WTC11 (cell line): ENCODE measurements around the gene RRAD. TPM values are rescaled to one million over a fixed set of nuclear protein-coding genes. Genes with fewer than 3 reads are reported as not detected.
A peak's percentile ranks its signal among the peaks of the same experiment; 100 is the strongest.

Experiments
- ATAC-seq: fragments of 200-7000 bp; cut with Tn5 transposase; 2 replicates; pipeline ENCODE4 v1.10.0; 2021; ENCODE audit warnings: mild to moderate bottlenecking, moderate library complexity
- CTCF ChIA-PET: fragments of 300-600 bp; sonication (Branson Sonifier 250); formaldehyde crosslinking; loops from one replicate; lab custom pipeline; 2021; ENCODE audit warnings: antibody characterized with exemption; lab: Charles Lee
- POLR2A ChIA-PET: fragments of 350-600 bp; sonication (Branson Sonifier 250); formaldehyde crosslinking; loops from one replicate; lab custom pipeline; 2021; ENCODE audit warnings: antibody characterized with exemption; lab: Charles Lee
- DNase-seq: peaks from one replicate; pipeline ENCODE4 v3.0.0; 2021; ENCODE audit warnings: low spot score
- H3K27ac Mint-ChIP-seq: 2 replicates; pipeline ENCODE4 v1.8.0; 2021; ENCODE audit warnings: mixed read lengths
- H3K27me3 Mint-ChIP-seq: 2 replicates; pipeline ENCODE4 v1.8.0; 2021; ENCODE audit warnings: low read depth, mild to moderate bottlenecking, moderate library complexity, mixed read lengths
- H3K36me3 Mint-ChIP-seq: 2 replicates; pipeline ENCODE4 v1.8.0; 2021; ENCODE audit warnings: mixed read lengths
- H3K4me1 Mint-ChIP-seq: 2 replicates; pipeline ENCODE4 v1.8.0; 2022; ENCODE audit warnings: mixed read lengths
- H3K4me3 Mint-ChIP-seq: 2 replicates; pipeline ENCODE4 v1.8.0; 2021; ENCODE audit warnings: mild to moderate bottlenecking, moderate library complexity, mixed read lengths
- H3K9me3 Mint-ChIP-seq: 2 replicates; pipeline ENCODE4 v1.8.0; 2021; ENCODE audit warnings: mixed read lengths
- ATF1 ChIP-seq: sonication (generic); formaldehyde crosslinking; IDR thresholded peaks from 2 replicates; pipeline ENCODE4 v1.8.1; 2023; ENCODE audit warnings: mild to moderate bottlenecking, moderate library complexity, missing genetic modification reagents
- CDX4 ChIP-seq: fragments of 250-450 bp; sonication (Bioruptor Pico); IDR thresholded peaks from 2 replicates; pipeline ENCODE4 v1.9.0; 2021; ENCODE audit warnings: moderate library complexity, mild to moderate bottlenecking, inconsistent platforms, borderline replicate concordance
- GABPB1 ChIP-seq: sonication (generic); formaldehyde crosslinking; IDR thresholded peaks from 2 replicates; pipeline ENCODE4 v1.8.1; 2023; ENCODE audit warnings: mild to moderate bottlenecking, missing genetic modification reagents
- GRHL2 ChIP-seq: fragments of 250-450 bp; sonication (Bioruptor Pico); IDR thresholded peaks from 2 replicates; pipeline ENCODE4 v1.8.0; 2022; ENCODE audit warnings: mild to moderate bottlenecking, moderate library complexity; ENCODE audit not compliant: insufficient replicate concordance, severe bottlenecking
- GTF2I ChIP-seq: fragments of 250-450 bp; sonication (Bioruptor Pico); conservative IDR thresholded peaks from 2 replicates; pipeline ENCODE4 v1.4.0; 2021; ENCODE audit warnings: mild to moderate bottlenecking
- JAZF1 ChIP-seq: fragments of 250-450 bp; sonication (Bioruptor Pico); IDR thresholded peaks from 2 replicates; pipeline ENCODE4 v1.9.0; 2021; ENCODE audit warnings: moderate library complexity, mild to moderate bottlenecking, inconsistent platforms
- JUN ChIP-seq: sonication (generic); formaldehyde crosslinking; IDR thresholded peaks from 2 replicates; pipeline ENCODE4 v1.8.0; 2023; ENCODE audit warnings: mild to moderate bottlenecking, missing genetic modification reagents
- KAT7 ChIP-seq: sonication (generic); formaldehyde crosslinking; IDR thresholded peaks from 2 replicates; pipeline ENCODE4 v1.8.1; 2023; ENCODE audit warnings: missing genetic modification reagents, mild to moderate bottlenecking, borderline replicate concordance
- MAX ChIP-seq: sonication (generic); formaldehyde crosslinking; IDR thresholded peaks from 2 replicates; pipeline ENCODE4 v1.8.0; 2022; ENCODE audit warnings: mild to moderate bottlenecking, missing genetic modification reagents
- NFE2L1 ChIP-seq: sonication (generic); formaldehyde crosslinking; IDR thresholded peaks from 2 replicates; pipeline ENCODE4 v1.8.1; 2023; ENCODE audit warnings: missing genetic modification reagents
- NFYB ChIP-seq: sonication (generic); formaldehyde crosslinking; conservative IDR thresholded peaks from 2 replicates; pipeline ENCODE4 v1.8.0; 2022; ENCODE audit warnings: low read depth, missing genetic modification reagents
- PRRX2 ChIP-seq: fragments of 250-450 bp; sonication (Bioruptor Pico); IDR thresholded peaks from 2 replicates; pipeline ENCODE4 v1.8.0; 2021; ENCODE audit warnings: mild to moderate bottlenecking
- SMAD3 ChIP-seq: sonication (generic); formaldehyde crosslinking; IDR thresholded peaks from 2 replicates; pipeline ENCODE4 v1.8.0; 2022; ENCODE audit warnings: missing genetic modification reagents, mild to moderate bottlenecking, borderline replicate concordance
- USF1 ChIP-seq: sonication (generic); formaldehyde crosslinking; IDR thresholded peaks from 2 replicates; pipeline ENCODE4 v1.8.0; 2022; ENCODE audit warnings: mild to moderate bottlenecking, missing genetic modification reagents
- ZNF232 ChIP-seq: sonication (generic); formaldehyde crosslinking; IDR thresholded peaks from 2 replicates; pipeline ENCODE4 v1.8.0; 2022; ENCODE audit warnings: mild to moderate bottlenecking, missing genetic modification reagents
- ZNF263 ChIP-seq: sonication (generic); formaldehyde crosslinking; IDR thresholded peaks from 2 replicates; pipeline ENCODE4 v1.8.1; 2022; ENCODE audit warnings: low read depth, mild to moderate bottlenecking, moderate library complexity, missing genetic modification reagents
- total RNA-seq: library from RNA; stranded (reverse); gene quantifications from 3 replicates; pipeline ENCODE4 v1.2.3, GENCODE V29; 2021
- TF ChIP-seq, protein P1 (sequence below): sonication (generic); formaldehyde crosslinking; IDR thresholded peaks from 2 replicates; pipeline ENCODE4 v1.8.0; 2023; ENCODE audit warnings: missing genetic modification reagents
- TF ChIP-seq, protein P2 (sequence below): fragments of 250-450 bp; sonication (Bioruptor Pico); IDR thresholded peaks from 2 replicates; pipeline ENCODE4 v1.8.0; 2021; ENCODE audit warnings: mild to moderate bottlenecking
- TF ChIP-seq, protein P3 (sequence below): sonication (generic); formaldehyde crosslinking; IDR thresholded peaks from 2 replicates; pipeline ENCODE4 v1.8.1; 2023; ENCODE audit warnings: mild to moderate bottlenecking, missing genetic modification reagents, moderate library complexity
- TF ChIP-seq, protein P4 (sequence below): sonication (generic); formaldehyde crosslinking; IDR thresholded peaks from 2 replicates; pipeline ENCODE4 v1.8.0; 2023; ENCODE audit warnings: missing genetic modification reagents, mild to moderate bottlenecking, borderline replicate concordance
- TF ChIP-seq, protein P5 (sequence below): sonication (generic); formaldehyde crosslinking; IDR thresholded peaks from 2 replicates; pipeline ENCODE4 v1.8.0; 2022; ENCODE audit warnings: mild to moderate bottlenecking, missing genetic modification reagents

The RRAD gene
- total RNA-seq, 1 experiment from 2014 or later = 0.52 TPM

- no peak for TF ChIP-seq MAX
- TF ChIP-seq ZNF263 (CRISPR knock-in tag) = no peak
- TF ChIP-seq USF1 = no peak
- no peak for TF ChIP-seq SMAD3 (CRISPR knock-in tag)
- TF ChIP-seq ATF1 (CRISPR knock-in tag) = no peak
- no peak for TF ChIP-seq GABPB1 (CRISPR knock-in tag)
- TF ChIP-seq, protein P1, sequence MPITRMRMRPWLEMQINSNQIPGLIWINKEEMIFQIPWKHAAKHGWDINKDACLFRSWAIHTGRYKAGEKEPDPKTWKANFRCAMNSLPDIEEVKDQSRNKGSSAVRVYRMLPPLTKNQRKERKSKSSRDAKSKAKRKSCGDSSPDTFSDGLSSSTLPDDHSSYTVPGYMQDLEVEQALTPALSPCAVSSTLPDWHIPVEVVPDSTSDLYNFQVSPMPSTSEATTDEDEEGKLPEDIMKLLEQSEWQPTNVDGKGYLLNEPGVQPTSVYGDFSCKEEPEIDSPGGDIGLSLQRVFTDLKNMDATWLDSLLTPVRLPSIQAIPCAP = no peak
- TF ChIP-seq PRRX2 (CRISPR knock-in tag) = no peak
- TF ChIP-seq CDX4 = no peak
- TF ChIP-seq JAZF1 = no peak
These were observed 23.5 kb upstream of the RRAD start (continued) for GRCh38 chr16:66948837-66949225.

DNA sequence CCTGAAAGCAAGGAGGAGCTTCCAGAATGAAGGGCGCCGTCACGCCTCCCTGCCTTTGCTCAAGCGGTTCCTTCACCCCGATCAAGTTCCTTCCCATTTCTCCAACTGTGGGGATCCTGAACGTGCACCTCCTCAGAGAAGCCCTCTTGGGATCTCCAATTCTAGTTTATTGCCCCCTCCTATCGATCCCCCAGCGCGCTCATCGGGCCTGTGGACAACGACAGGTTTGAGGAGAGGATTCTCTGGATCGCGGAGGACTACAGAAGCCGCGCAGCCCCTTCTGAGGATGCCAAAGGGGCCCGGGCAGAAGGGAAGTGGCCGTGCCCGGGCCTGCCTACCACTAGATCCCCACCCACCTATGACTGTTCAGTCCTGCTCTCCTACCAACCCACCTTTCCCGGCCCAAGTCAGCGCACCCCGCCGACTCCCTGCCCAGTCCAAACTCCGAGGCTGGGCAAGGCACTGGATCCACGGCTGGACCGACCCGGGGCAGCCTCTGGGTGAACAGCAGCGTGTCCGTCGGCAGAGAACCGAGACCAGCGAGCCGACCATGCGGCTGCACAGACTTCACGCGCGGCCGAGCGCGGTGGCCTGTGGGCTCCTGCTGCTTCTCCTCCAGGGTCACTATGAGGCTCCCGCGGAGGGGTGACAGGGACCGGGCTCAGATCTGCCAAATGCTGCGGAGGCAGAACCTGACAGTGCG, 22.9 kb upstream of the RRAD start:
- peaks cover 55% of the 10 kb centered on the region for H3K27me3 Mint-ChIP-seq
- no peak for DNase-seq
- peaks cover 12% of the 10 kb centered on the region for H3K4me1 Mint-ChIP-seq
- no peak overlapping the region for H3K27ac Mint-ChIP-seq
- H3K9me3 Mint-ChIP-seq = peaks cover 9% of the 10 kb centered on the region
- H3K36me3 Mint-ChIP-seq = peaks cover 5% of the 10 kb centered on the region; the same call in 1 of the 2 replicates
- peak overlapping the region; percentile 82 for H3K4me3 Mint-ChIP-seq
- ChIA-PET POLR2A (no interaction called here), CTCF (interaction anchor here (0.6 to 2.5 kb wide), 6 partner anchors 13 to 237 kb away, joined by 3 to 9 read pairs (median 3); partner anchors contain the start of gene CES3)
- TF ChIP-seq MAX (peak; percentile 57; the same call in 1 of the 2 replicates), JUN (CRISPR knock-in tag) (no peak), NFYB (no peak), NFE2L1 (CRISPR knock-in tag) (no peak)
- TF ChIP-seq, protein P2, sequence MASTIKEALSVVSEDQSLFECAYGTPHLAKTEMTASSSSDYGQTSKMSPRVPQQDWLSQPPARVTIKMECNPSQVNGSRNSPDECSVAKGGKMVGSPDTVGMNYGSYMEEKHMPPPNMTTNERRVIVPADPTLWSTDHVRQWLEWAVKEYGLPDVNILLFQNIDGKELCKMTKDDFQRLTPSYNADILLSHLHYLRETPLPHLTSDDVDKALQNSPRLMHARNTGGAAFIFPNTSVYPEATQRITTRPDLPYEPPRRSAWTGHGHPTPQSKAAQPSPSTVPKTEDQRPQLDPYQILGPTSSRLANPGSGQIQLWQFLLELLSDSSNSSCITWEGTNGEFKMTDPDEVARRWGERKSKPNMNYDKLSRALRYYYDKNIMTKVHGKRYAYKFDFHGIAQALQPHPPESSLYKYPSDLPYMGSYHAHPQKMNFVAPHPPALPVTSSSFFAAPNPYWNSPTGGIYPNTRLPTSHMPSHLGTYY (CRISPR knock-in tag) = no peak
- TF ChIP-seq, all 79 proteins: peak for 1
- ATAC-seq = peak; percentile 18

DNA sequence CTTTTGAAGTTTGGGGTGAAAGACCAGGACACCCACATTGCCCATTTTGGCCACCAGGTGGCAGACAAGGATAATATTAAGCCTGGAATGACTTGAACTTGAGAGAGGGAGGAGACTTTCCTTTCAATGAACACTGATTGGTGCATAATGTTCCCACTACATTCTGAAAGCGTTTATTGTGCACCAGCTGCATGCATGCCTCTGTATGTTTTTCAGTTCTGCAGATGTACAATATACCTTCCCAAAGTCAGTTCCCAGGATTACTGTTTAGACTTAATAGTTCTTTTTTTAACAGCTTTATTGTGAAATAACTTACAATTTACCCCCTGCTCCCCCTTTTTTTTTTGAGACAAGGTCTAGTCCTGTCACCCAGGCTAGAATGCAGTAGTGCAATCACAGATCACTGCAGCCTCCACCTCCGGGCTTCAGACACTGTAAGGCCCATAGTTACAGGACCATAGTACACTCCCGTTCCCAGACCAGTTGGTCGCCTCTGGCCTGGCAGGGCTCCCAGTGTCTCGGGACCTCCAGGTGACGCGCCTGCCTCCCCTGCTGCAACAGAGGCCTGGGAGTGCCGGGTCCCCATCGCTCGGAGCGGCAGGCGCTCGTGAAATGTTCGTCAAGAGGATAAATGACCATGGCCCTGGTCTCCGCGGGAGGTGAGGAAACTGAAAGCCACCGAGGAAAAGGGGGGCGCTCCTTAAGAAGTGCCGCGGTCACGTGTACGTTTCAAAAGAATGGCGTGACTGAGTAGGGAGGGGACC, 22.1 kb upstream of the RRAD start:
- no peak overlapping the region for H3K27ac Mint-ChIP-seq
- ChIA-PET POLR2A (no interaction called here), CTCF (interaction anchor here (0.7 to 2.5 kb wide), 7 partner anchors 13 to 238 kb away, joined by 3 to 9 read pairs (median 3); partner anchors contain the start of gene CES3)
- H3K36me3 Mint-ChIP-seq = peaks cover 10% of the 10 kb centered on the region; the same call in 1 of the 2 replicates
- ATAC-seq = peak; percentile 80
- H3K27me3 Mint-ChIP-seq = peaks cover 55% of the 10 kb centered on the region
- peak overlapping the region; percentile 82 for H3K4me3 Mint-ChIP-seq
- H3K4me1 Mint-ChIP-seq = peaks cover 12% of the 10 kb centered on the region
- peaks cover 9% of the 10 kb centered on the region for H3K9me3 Mint-ChIP-seq
- peak; percentile 91 for DNase-seq
- no peak for TF ChIP-seq GTF2I
- no peak for TF ChIP-seq GRHL2 (CRISPR knock-in tag)
- TF ChIP-seq ZNF232 (CRISPR knock-in tag) = no peak
- TF ChIP-seq, protein P3, sequence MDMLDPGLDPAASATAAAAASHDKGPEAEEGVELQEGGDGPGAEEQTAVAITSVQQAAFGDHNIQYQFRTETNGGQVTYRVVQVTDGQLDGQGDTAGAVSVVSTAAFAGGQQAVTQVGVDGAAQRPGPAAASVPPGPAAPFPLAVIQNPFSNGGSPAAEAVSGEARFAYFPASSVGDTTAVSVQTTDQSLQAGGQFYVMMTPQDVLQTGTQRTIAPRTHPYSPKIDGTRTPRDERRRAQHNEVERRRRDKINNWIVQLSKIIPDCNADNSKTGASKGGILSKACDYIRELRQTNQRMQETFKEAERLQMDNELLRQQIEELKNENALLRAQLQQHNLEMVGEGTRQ (CRISPR knock-in tag) = peak; percentile 52; the same call in 1 of the 2 replicates
- TF ChIP-seq KAT7 (CRISPR knock-in tag) = no peak
- TF ChIP-seq, protein P4, sequence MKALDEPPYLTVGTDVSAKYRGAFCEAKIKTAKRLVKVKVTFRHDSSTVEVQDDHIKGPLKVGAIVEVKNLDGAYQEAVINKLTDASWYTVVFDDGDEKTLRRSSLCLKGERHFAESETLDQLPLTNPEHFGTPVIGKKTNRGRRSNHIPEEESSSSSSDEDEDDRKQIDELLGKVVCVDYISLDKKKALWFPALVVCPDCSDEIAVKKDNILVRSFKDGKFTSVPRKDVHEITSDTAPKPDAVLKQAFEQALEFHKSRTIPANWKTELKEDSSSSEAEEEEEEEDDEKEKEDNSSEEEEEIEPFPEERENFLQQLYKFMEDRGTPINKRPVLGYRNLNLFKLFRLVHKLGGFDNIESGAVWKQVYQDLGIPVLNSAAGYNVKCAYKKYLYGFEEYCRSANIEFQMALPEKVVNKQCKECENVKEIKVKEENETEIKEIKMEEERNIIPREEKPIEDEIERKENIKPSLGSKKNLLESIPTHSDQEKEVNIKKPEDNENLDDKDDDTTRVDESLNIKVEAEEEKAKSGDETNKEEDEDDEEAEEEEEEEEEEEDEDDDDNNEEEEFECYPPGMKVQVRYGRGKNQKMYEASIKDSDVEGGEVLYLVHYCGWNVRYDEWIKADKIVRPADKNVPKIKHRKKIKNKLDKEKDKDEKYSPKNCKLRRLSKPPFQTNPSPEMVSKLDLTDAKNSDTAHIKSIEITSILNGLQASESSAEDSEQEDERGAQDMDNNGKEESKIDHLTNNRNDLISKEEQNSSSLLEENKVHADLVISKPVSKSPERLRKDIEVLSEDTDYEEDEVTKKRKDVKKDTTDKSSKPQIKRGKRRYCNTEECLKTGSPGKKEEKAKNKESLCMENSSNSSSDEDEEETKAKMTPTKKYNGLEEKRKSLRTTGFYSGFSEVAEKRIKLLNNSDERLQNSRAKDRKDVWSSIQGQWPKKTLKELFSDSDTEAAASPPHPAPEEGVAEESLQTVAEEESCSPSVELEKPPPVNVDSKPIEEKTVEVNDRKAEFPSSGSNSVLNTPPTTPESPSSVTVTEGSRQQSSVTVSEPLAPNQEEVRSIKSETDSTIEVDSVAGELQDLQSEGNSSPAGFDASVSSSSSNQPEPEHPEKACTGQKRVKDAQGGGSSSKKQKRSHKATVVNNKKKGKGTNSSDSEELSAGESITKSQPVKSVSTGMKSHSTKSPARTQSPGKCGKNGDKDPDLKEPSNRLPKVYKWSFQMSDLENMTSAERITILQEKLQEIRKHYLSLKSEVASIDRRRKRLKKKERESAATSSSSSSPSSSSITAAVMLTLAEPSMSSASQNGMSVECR = no peak
- TF ChIP-seq GABPB1 (CRISPR knock-in tag) = no peak
- TF ChIP-seq, protein P5, sequence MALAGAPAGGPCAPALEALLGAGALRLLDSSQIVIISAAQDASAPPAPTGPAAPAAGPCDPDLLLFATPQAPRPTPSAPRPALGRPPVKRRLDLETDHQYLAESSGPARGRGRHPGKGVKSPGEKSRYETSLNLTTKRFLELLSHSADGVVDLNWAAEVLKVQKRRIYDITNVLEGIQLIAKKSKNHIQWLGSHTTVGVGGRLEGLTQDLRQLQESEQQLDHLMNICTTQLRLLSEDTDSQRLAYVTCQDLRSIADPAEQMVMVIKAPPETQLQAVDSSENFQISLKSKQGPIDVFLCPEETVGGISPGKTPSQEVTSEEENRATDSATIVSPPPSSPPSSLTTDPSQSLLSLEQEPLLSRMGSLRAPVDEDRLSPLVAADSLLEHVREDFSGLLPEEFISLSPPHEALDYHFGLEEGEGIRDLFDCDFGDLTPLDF (CRISPR knock-in tag) = no peak
